HG03060 (cell line): Measurements from ENCODE around the gene DCTN4.
"Not testable (repeated sequence)": the region's sequence is repeated elsewhere in the genome, so short reads cannot be mapped to it uniquely, and the experiment has no call there.

Source experiments
- ATAC-seq: cut with Tn5 transposase; IDR thresholded peaks from one replicate; pipeline ENCODE4 v1.9.1; 2021; ENCODE audit warnings: low read depth, moderate number of reproducible peaks; ENCODE audit not compliant: unreplicated experiment

The DCTN4 gene

DNA sequence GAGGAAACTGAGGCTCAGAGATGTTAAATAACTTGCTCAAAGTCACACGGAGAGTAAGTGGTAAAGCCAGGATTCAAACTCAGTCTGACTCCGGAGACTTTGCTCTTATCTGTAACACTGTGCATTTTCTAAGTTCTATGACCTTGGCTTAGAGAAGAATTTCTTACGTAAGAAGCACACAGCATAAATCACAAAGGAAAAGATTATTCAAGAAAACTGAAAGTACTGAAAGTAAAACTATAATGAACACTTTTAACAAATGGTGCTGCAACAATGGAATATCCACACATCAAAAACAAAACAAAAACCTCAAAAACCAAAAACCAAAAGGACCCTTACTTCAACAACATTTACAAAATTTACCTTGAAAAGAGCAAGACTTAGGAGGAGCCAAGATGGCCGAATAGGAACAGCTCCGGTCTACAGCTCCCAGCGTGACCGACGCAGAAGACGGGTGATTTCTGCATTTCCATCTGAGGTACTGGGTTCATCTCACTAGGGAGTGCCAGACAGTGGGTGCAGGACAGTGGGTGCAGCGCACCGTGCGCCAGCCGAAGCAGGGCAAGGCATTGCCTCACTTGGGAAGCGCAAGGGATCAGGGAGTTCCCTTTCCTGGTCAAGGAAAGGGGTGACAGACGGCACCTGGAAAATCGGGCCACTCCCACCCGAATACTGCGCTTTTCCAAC, 16.2 kb downstream of the DCTN4 start:
- ATAC-seq = not testable (repeated sequence)

DNA sequence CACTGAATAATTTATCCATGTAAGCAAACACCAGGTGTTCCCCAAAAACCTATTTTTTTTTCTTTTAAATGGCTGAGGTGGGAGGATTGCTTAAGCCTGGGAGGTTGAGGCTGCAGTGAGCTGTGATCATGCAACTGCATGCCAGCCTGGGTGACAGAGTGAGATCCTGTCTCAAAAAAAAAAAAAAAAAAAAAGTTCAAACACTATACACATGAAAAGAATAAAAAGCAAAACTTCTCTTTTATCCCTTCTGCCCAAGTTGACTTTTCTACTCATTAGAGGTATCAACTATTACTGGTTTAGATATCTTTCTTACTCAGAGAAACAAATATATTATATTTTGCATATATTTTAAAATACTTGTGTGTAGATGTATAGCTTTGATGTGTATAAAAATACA, 17.8 kb downstream of the DCTN4 start:
- ATAC-seq = no peak

DNA sequence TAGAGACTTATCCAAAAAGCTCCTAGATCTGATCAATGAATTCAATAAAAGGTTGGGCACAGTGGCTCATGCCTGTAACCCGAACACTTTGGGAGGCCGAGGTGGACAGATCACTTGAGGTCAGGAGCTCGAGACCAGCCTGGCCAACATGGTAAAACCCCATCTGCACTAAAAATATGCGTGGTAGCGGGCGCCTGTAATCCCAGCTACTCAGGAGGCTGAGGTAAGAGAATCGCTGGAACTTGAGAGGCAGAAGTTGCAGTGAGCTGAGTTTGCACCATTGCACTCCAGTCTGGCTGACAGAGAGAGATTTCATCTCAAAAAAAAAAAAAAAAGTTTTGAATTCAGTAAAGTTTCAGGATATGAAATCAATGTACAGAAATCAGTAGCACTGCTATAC, 20.0 kb downstream of the DCTN4 start:
- no peak for ATAC-seq

DNA sequence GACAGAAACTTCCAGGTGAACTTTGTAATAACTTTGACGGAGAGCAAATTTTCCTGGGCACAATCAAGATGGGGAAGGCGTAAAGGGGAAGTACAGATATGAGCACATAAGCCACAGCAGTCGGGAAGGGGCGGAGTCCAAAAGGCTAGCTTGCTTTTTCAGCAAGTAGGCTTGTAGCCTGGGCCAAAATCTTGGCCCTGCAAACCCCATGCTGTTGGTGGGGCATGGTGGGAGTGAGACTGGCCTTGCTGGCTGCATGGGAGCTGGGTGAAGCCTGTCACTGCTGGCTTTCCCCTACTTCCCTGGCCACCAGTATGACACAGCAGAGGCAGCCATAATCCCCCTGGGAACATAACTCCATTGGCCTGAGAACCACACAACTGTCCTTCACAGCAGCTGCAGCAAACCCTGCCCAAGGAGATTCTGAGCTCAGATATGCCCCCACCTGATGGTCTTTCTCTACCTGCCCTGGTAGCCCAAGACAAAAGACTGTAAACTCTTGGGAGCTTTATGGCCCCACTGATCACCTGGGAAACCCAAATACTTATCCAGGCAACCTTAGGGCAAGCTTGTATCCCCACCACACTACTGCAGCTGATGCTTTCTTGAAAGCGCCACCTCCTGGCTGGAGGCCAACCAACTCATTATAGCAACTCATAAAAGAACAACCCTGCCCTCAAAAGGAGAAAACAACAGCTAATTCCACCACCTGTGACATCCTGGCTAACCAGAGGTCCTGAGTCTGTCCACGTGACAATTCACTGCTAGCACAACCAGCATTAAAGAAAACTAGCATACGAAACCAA, 24.0 kb downstream of the DCTN4 start:
- peak; percentile 77 for ATAC-seq

DNA sequence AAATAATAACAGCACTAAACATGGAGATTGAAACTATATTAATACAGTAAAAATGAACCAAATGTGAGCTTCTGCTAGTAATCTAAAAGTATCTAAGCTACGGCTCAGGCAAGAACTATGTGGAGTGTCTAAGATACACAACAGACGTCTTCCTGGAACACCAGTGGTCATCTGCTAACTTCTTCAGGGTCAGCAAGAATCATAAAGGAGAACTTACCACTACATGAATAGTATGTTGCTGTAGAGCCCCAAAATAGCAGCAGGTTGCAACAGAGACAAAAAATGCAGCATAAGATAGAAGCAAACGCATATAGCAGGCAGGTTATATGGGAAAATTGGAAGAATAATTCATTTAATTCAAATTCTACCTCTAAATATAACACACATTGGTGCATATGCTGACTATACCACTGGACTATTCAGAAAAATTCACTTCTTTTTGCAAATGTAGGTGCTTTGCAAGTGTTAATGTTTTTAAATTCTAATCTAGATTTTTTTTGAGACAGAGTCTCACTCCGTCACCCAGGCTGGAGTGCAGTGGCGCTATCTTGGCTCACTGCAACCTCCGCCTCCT, 27.1 kb downstream of the DCTN4 start:
- no peak for ATAC-seq

DNA sequence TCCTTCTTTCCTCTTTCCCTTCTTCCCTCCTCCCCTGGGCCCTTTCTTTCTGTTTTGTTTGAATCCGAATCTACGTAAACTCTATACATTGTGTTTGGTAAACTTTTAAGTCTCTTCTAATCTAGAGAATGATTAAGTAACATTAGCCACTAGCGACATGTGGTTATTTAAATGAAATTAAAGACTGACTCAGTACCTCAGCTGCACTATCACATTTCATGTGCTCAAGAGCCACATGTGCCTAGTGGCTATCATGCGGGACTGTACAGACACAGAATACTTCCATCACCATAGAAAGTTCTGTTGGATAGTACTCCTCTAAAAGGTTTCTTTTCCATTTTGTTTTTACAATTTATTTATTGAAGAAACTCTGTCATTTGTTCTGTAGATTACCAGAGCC, 29.0 kb downstream of the DCTN4 start:
- no peak for ATAC-seq

DNA sequence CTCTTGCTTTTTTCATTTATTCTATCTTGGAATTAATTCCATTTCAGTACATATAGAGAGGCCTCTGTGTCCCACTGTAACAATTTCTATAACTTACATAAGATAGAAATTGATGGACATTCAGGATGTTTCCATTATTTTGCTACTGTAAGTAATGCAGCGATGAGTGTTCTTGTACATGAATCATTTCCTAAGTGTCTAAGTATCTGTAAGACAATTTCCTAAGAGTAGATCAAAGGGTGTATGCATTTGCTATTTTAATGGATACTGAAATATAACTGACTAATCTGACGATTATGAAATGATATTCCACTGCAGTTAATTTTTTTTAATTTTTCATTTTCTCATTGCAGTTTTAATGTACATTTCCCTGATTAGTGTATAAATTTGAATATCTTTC, 35.0 kb downstream of the DCTN4 start:
- no peak for ATAC-seq

DNA sequence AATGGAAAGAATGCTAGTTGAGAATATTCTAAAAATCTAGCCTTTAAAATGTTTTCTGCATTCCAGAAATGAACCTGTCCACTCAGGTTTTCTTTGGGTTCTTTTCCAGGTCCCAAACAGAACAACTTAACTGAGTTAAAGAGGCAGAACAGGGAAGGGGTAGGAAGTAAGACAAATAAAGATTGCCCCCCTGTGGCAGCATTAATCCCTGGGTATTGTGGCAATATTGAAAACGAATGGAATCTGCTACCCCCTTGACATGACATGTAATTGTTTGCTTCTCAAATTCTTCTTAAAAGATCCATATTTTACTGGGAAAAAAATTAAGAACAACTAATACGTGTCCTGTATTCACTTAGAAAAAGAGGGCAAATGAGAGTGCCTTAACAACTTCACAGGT, 48.7 kb downstream of the DCTN4 start:
- no peak for ATAC-seq

DNA sequence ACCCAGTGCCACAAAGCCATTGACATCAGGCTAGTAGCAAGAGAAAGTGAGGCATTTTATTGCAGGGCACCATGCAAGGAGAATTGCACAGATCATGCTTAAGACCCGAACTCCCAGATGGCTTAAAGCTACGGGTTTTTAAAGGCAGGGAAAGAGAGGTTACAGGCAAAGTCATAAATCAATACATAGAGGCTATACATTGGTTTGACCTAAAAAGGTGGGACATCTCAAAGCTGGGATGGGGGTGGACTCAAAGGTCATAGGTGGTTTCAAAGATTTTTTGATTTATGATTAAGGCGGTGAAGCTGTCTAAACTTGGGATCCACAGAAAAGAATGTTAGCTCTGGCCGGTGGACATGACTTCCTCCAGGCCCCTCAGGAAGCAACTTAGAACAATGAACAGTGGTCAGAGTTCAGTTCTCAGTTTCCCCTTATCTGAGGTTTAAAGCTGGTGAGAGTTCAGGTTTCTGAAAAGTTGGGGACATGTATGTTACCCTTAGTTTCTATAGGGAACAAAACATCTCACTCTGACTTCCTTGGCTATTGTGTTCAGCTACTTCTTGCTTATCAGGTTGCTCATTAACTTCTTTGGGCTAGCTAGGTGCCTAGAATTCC, 51.9 kb downstream of the DCTN4 start:
- no peak for ATAC-seq

DNA sequence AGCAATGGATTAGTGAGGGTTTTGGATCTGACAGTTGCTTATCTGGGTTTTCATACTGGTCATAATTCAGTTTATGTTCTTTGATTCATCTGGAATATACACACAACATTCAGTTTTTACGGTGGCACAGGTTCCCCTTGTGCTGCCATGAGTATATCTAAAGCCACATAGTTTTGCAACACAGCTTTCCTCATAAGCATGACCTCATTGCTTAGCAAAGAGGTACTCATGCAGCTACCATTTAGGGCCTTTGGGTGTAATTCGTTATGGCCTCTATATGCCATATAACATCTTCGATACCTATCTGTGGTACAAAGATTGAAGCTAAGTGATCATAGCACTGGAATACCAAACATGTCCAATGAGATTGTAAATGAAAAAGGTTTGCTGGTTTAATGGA, 55.1 kb downstream of the DCTN4 start:
- ATAC-seq = no peak

DNA sequence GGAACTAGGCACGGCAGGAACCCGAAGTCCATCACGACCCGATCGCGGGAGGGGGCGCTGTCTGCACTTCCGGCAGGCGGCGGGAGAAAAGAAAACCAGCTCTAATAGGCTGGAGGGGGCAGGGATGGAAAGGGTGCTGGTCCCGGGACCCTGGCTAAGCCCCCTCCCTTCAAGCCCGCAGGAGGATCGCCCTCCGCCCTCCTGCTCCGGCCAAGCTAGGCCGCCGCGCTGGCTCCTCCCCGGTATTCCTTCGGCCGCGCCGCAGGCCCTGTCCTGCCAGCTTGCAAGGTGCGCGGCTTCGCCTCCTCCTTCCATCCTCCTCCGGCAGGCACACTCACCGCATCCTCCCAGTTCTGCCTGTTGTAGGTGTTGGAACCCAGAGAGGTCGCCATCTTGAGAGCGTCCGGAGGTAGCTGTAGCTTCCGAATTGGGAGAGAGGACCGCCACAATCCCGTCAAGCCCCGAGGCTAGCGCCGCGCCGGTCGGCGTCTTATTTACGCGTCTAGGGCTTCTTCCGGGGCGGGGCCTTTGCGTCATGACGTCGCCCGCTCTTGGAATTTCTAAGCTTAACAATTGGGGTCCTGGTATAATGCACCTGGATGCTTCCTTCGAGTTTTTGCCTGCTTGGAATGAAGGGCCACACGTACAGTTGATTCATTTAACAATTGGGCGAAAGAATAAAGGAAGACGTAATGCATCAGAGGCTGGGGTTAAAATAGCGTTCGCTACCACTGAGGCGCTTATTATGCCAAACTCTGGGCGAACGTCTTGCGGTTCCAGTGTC, 58.0 kb downstream of the DCTN4 start, which contains the start of gene RBM22:
TSS of gene RBM22 (minus strand) at position 469 of the 784 bp plus-strand sequence. CDS start at position 392, 77 bp downstream.
- peak; percentile 87 for ATAC-seq

DNA sequence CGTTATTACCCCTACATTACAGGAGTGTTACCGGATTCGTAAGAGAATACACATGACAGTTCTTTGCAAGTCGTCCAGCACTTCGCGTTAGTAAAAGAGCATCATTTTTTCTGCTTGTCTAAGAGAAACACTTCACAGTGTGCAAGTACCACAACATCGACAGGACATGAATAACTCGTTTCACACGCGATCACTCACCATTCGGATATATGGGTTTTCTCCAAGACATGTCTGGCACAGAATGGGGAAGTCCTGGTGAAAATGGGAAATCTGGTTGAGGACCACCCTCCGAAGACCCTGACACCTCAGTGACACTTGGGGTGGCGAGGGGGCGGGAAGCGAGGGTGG, 58.6 kb downstream of the DCTN4 start:
- no peak for ATAC-seq

DNA sequence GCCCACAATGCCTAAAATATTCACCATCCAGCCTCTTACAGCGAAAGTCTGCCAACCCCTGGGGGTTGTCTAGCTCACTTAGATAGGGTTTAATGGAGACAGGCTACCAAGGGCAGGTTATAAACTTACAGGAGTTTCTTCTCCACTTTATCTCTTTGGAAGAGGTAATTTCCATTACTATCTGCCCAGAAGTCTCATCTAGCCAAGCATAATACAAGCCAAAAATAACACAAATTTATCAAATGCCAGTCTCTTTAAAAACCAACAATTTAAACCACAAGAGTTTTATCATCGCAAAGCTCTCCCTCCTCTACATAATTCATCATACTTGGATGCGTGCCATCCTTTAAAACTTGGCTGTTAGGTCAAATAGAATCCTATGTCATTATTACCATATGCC, 64.2 kb downstream of the DCTN4 start:
- ATAC-seq = no peak

DNA sequence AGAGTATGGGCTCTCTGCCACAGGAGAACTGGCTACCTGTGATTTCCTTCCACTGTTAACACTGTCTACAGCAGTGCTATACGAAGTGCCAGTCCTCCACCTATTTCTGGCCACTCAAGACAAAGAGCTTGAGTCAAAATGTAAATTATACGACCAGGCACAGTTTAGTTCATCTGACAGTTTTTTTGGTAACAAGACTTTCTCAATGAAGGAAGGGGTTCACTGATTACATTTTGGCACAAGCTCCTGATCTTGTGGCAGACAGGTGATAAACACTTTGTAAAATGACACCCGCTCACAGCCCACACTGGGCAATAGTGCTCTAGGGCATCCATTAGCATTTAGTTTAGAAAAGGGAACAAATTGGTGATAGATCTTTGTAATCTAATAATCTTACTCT, 66.5 kb downstream of the DCTN4 start:
- ATAC-seq = no peak

DNA sequence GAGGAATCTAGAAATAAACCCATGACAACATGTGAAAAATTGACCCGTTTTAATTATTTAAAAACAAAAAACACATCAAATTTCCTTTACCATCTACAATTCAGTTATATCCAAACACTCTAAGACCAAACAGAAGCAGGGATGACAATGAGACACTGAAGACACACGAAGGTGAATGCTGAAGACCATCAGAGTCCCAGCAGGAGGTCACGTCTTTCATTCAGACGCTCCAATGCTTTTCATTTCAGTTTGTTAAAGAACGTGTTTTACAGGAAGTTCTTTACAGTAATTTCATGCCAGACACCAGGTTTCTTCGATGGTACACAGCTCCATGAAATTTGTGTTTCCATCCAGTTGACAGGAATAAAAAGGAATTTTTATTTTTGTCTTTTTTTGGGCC, 68.1 kb downstream of the DCTN4 start:
- no peak for ATAC-seq

DNA sequence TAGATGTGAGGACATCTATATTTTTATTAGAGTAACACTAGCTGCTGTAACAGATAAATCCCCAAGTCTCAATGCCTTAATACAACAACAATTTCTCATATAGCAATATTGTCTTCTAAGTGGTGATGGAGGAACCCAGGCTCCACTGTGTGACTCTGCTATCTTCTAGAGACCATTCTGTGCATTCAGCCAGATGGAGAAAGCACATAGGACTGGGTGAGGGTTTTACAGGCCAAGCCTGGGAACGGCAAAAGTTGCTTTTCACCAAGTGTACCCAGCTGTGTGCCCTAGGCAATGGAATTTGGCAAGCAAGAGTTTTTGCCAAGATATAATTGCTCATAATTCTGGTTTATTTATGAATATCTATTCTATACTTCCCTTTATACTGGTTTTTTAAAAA, 69.7 kb downstream of the DCTN4 start:
- no peak for ATAC-seq

DNA sequence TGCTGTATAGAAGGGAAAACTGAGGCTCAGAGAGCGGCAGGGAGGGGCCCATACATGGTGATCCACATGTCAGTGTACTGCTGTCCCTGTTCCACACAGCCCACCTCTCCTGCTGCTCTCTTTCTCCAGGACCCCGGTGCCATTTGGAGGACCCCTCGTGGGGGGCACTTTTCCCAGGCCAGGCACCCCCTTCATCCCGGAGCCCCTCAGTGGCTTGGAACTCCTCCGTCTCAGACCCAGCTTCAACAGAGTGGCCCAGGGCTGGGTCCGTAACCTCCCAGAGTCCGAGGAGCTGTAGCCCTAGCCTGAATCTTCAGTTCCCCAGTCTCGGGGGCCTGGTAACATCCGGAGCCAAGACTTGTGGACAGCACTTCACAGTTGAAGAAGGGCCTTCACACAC, 82.2 kb downstream of the DCTN4 start:
- no peak for ATAC-seq

DNA sequence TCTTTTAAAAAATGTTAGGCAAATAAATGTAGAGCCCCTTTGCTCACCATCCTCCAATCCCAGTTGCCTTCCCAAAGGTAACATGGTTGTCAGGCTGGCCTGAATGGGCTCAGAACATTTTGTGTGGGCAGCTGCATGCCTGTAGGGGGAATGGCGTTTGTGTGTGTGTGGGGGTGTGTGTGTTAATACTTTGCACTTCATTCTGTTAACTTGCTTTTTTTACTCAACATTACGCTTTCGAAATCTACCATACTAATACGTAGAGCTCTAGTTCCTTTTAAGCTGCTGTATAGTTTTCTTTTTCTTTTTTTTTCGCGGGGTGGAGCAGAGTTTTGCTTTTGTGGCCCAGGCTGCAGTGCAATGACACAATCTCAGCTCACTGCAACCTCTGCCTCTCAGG, 83.7 kb downstream of the DCTN4 start:
- ATAC-seq = no peak

DNA sequence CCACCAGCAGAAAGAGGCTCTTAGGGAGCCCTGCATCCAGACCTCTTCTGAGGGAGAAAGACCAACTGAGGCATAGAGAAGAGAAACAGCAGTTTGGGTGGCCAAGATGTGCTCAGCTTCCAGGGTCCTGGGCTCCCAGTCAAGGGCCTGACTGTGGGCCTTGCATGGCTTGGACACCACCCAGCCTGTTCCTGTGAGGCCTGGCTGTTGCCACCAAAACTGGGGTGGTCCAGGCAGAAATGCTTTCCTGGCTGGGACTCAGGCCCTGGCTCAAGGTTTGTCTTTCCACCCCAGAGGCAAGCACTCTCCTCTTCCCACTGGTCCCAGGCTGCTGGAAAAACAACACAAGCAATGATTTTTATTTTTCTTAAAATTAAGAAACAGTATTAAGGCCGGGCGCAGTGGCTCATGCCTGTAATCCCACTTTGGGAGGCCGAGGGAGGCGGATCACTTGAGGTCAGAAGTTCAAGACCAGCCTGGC, 84.4 kb downstream of the DCTN4 start:
- no peak for ATAC-seq

DNA sequence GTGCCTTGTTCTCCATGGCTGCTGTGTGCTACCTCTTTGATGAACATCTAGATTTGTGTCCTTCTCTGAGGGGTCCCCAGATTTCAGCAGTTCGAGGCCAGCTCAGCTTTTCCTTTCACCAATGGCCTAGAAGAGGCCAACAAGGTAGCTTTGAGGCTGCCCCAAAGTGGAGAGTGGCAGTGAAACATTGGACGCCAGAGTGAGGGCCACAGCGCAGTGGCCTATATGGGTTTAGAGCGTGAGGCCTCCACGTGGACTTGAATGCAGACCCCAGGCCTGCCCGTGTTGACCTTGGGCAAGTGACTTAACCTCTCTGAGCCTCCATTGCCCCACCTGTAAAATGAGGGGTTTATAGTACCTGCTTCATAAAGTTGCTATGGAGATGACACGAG, 85.9 kb downstream of the DCTN4 start:
- ATAC-seq = no peak
